ENCODE data around the gene EPDR1. TPM values are rescaled to one million over a fixed set of nuclear protein-coding genes. Genes with fewer than 3 reads are reported as not detected.

EPDR1 gene
- total and polyA plus RNA-seq, 4 donors, result 26.2 to 62.4 (median 39.0) TPM

GRCh38 chr7:37970211-37970610 lies 49.8 kb downstream of the EPDR1 start:
- no peak overlapping the region for H3K27ac ChIP-seq (ENCODE audit: low read depth, low read length)
- no peak overlapping the region for H3K4me3 ChIP-seq (ENCODE audit: low read depth, low read length)
- no peak for DNase-seq (ENCODE audit: low read depth in 4 of 6, low spot score in 6 of 6)
- H3K4me1 ChIP-seq (ENCODE audit: control insufficient read depth, insufficient read depth, low read length), result no peaks in the 10 kb centered on the region
- WGBS (ENCODE audit: insufficient coverage), result 14% methylated on average over 1 of the region's 3 CpGs
- H3K36me3 ChIP-seq (ENCODE audit: control insufficient read depth, insufficient read depth, low read length), result no peaks in the 10 kb centered on the region
- H3K9me3 ChIP-seq (ENCODE audit: control insufficient read depth, insufficient read depth, low read length), result no peaks in the 10 kb centered on the region
- H3K27me3 ChIP-seq (ENCODE audit: control insufficient read depth, insufficient read depth, low read length), result no peaks in the 10 kb centered on the region

GRCh38 chr7:37971491-37971890 lies 51.1 kb downstream of the EPDR1 start:
- 80% methylated on average over 1 of the region's 4 CpGs for WGBS (ENCODE audit: insufficient coverage)
- Histone ChIP-seq H3K9me3 (ENCODE audit: control insufficient read depth, insufficient read depth, low read length) (no peaks in the 10 kb centered on the region), H3K36me3 (ENCODE audit: control insufficient read depth, insufficient read depth, low read length) (no peaks in the 10 kb centered on the region), H3K4me1 (ENCODE audit: control insufficient read depth, insufficient read depth, low read length) (no peaks in the 10 kb centered on the region), H3K27ac (ENCODE audit: low read depth, low read length) (no peak overlapping the region), H3K4me3 (ENCODE audit: low read depth, low read length) (no peak overlapping the region), H3K27me3 (ENCODE audit: control insufficient read depth, insufficient read depth, low read length) (no peaks in the 10 kb centered on the region)
- DNase-seq (ENCODE audit: low read depth in 4 of 6, low spot score in 6 of 6), result no peak

GRCh38 chr7:37973915-37974314 lies 53.5 kb downstream of the EPDR1 start:
- 33% methylated on average over 1 of the region's 1 CpG for WGBS (ENCODE audit: insufficient coverage)

GRCh38 chr7:37974711-37975110 lies 54.3 kb downstream of the EPDR1 start:
- WGBS (ENCODE audit: insufficient coverage), result 80% methylated on average over 1 of the region's 4 CpGs
- Histone ChIP-seq H3K4me3 (ENCODE audit: low read depth, low read length) (no peak overlapping the region), H3K9me3 (ENCODE audit: control insufficient read depth, insufficient read depth, low read length) (no peaks in the 10 kb centered on the region), H3K36me3 (ENCODE audit: control insufficient read depth, insufficient read depth, low read length) (no peaks in the 10 kb centered on the region), H3K27ac (ENCODE audit: low read depth, low read length) (no peak overlapping the region), H3K4me1 (ENCODE audit: control insufficient read depth, insufficient read depth, low read length) (no peaks in the 10 kb centered on the region), H3K27me3 (ENCODE audit: control insufficient read depth, insufficient read depth, low read length) (no peaks in the 10 kb centered on the region)
- peak in 1 of 6 donors; percentile 34 for DNase-seq (ENCODE audit: low read depth in 4 of 6, low spot score in 6 of 6)

More at GRCh38 chr7:37973915-37974314, 53.5 kb downstream of the EPDR1 start:
- H3K9me3 ChIP-seq (ENCODE audit: control insufficient read depth, insufficient read depth, low read length), result no peaks in the 10 kb centered on the region
- no peaks in the 10 kb centered on the region for H3K36me3 ChIP-seq (ENCODE audit: control insufficient read depth, insufficient read depth, low read length)
- H3K4me3 ChIP-seq (ENCODE audit: low read depth, low read length), result no peak overlapping the region
- no peaks in the 10 kb centered on the region for H3K4me1 ChIP-seq (ENCODE audit: control insufficient read depth, insufficient read depth, low read length)
- DNase-seq (ENCODE audit: low read depth in 4 of 6, low spot score in 6 of 6), result no peak
- no peaks in the 10 kb centered on the region for H3K27me3 ChIP-seq (ENCODE audit: control insufficient read depth, insufficient read depth, low read length)
- H3K27ac ChIP-seq (ENCODE audit: low read depth, low read length), result no peak overlapping the region

- no peaks in the 10 kb centered on the region for H3K36me3 ChIP-seq (ENCODE audit: control insufficient read depth, insufficient read depth, low read length)
- 88% methylated on average over 1 of the region's 2 CpGs for WGBS (ENCODE audit: insufficient coverage)
- H3K4me1 ChIP-seq (ENCODE audit: control insufficient read depth, insufficient read depth, low read length), result no peaks in the 10 kb centered on the region
- H3K4me3 ChIP-seq (ENCODE audit: low read depth, low read length), result no peak overlapping the region
- no peak overlapping the region for H3K27ac ChIP-seq (ENCODE audit: low read depth, low read length)
- no peak for DNase-seq (ENCODE audit: low read depth in 4 of 6, low spot score in 6 of 6)
- H3K9me3 ChIP-seq (ENCODE audit: control insufficient read depth, insufficient read depth, low read length), result no peaks in the 10 kb centered on the region
- no peaks in the 10 kb centered on the region for H3K27me3 ChIP-seq (ENCODE audit: control insufficient read depth, insufficient read depth, low read length)
These were observed 56.8 kb downstream of the EPDR1 start for GRCh38 chr7:37977243-37977642.

- Histone ChIP-seq H3K4me1 (ENCODE audit: control insufficient read depth, insufficient read depth, low read length) (no peaks in the 10 kb centered on the region), H3K36me3 (ENCODE audit: control insufficient read depth, insufficient read depth, low read length) (no peaks in the 10 kb centered on the region), H3K27ac (ENCODE audit: low read depth, low read length) (no peak overlapping the region), H3K4me3 (ENCODE audit: low read depth, low read length) (no peak overlapping the region), H3K27me3 (ENCODE audit: control insufficient read depth, insufficient read depth, low read length) (no peaks in the 10 kb centered on the region), H3K9me3 (ENCODE audit: control insufficient read depth, insufficient read depth, low read length) (no peaks in the 10 kb centered on the region)
- DNase-seq (ENCODE audit: low read depth in 4 of 6, low spot score in 6 of 6), result peak in 1 of 6 donors; percentile 43
These were observed 61.2 kb downstream of the EPDR1 start for GRCh38 chr7:37981664-37982063.

GRCh38 chr7:37982423-37982822 lies 62.0 kb downstream of the EPDR1 start:
- peak in 1 of 6 donors; percentile 15 for DNase-seq (ENCODE audit: low read depth in 4 of 6, low spot score in 6 of 6)
- Histone ChIP-seq H3K4me1 (ENCODE audit: control insufficient read depth, insufficient read depth, low read length) (no peaks in the 10 kb centered on the region), H3K9me3 (ENCODE audit: control insufficient read depth, insufficient read depth, low read length) (no peaks in the 10 kb centered on the region), H3K4me3 (ENCODE audit: low read depth, low read length) (no peak overlapping the region), H3K27ac (ENCODE audit: low read depth, low read length) (no peak overlapping the region), H3K36me3 (ENCODE audit: control insufficient read depth, insufficient read depth, low read length) (no peaks in the 10 kb centered on the region), H3K27me3 (ENCODE audit: control insufficient read depth, insufficient read depth, low read length) (no peaks in the 10 kb centered on the region)
- WGBS (ENCODE audit: insufficient coverage), result 75% methylated on average over 2 of the region's 3 CpGs

- Histone ChIP-seq H3K27ac (ENCODE audit: low read depth, low read length) (no peak overlapping the region), H3K4me1 (ENCODE audit: control insufficient read depth, insufficient read depth, low read length) (no peaks in the 10 kb centered on the region), H3K27me3 (ENCODE audit: control insufficient read depth, insufficient read depth, low read length) (no peaks in the 10 kb centered on the region), H3K9me3 (ENCODE audit: control insufficient read depth, insufficient read depth, low read length) (no peaks in the 10 kb centered on the region), H3K4me3 (ENCODE audit: low read depth, low read length) (no peak overlapping the region), H3K36me3 (ENCODE audit: control insufficient read depth, insufficient read depth, low read length) (no peaks in the 10 kb centered on the region)
- WGBS (ENCODE audit: insufficient coverage), result 100% methylated on average over 2 of the region's 5 CpGs
- no peak for DNase-seq (ENCODE audit: low read depth in 4 of 6, low spot score in 6 of 6)
These were observed 64.4 kb downstream of the EPDR1 start for GRCh38 chr7:37984750-37985390.

GRCh38 chr7:37986908-37987330 lies 66.5 kb downstream of the EPDR1 start:
- H3K4me3 ChIP-seq (ENCODE audit: low read depth, low read length), result no peak overlapping the region
- no peaks in the 10 kb centered on the region for H3K36me3 ChIP-seq (ENCODE audit: control insufficient read depth, insufficient read depth, low read length)
- H3K9me3 ChIP-seq (ENCODE audit: control insufficient read depth, insufficient read depth, low read length), result no peaks in the 10 kb centered on the region
- no peaks in the 10 kb centered on the region for H3K27me3 ChIP-seq (ENCODE audit: control insufficient read depth, insufficient read depth, low read length)
- no peak overlapping the region for H3K27ac ChIP-seq (ENCODE audit: low read depth, low read length)
- WGBS (ENCODE audit: insufficient coverage), result 8% methylated on average over 2 of the region's 4 CpGs
- peak in 1 of 6 donors; percentile 28 for DNase-seq (ENCODE audit: low read depth in 4 of 6, low spot score in 6 of 6)
- H3K4me1 ChIP-seq (ENCODE audit: control insufficient read depth, insufficient read depth, low read length), result no peaks in the 10 kb centered on the region

GRCh38 chr7:37987732-37988131 lies 67.3 kb downstream of the EPDR1 start:
- no peak for DNase-seq (ENCODE audit: low read depth in 4 of 6, low spot score in 6 of 6)
- H3K4me1 ChIP-seq (ENCODE audit: control insufficient read depth, insufficient read depth, low read length), result no peaks in the 10 kb centered on the region
- H3K36me3 ChIP-seq (ENCODE audit: control insufficient read depth, insufficient read depth, low read length), result no peaks in the 10 kb centered on the region
- WGBS (ENCODE audit: insufficient coverage), result no CpG with 5 or more reads among the region's 1 CpG
- H3K9me3 ChIP-seq (ENCODE audit: control insufficient read depth, insufficient read depth, low read length), result no peaks in the 10 kb centered on the region
- no peak overlapping the region for H3K27ac ChIP-seq (ENCODE audit: low read depth, low read length)
- H3K27me3 ChIP-seq (ENCODE audit: control insufficient read depth, insufficient read depth, low read length), result no peaks in the 10 kb centered on the region
- H3K4me3 ChIP-seq (ENCODE audit: low read depth, low read length), result no peak overlapping the region

Data from spinal cord (tissue), 10 donors.